ENCODE measurements around the gene GDPD5.

Gene GDPD5

DNA sequence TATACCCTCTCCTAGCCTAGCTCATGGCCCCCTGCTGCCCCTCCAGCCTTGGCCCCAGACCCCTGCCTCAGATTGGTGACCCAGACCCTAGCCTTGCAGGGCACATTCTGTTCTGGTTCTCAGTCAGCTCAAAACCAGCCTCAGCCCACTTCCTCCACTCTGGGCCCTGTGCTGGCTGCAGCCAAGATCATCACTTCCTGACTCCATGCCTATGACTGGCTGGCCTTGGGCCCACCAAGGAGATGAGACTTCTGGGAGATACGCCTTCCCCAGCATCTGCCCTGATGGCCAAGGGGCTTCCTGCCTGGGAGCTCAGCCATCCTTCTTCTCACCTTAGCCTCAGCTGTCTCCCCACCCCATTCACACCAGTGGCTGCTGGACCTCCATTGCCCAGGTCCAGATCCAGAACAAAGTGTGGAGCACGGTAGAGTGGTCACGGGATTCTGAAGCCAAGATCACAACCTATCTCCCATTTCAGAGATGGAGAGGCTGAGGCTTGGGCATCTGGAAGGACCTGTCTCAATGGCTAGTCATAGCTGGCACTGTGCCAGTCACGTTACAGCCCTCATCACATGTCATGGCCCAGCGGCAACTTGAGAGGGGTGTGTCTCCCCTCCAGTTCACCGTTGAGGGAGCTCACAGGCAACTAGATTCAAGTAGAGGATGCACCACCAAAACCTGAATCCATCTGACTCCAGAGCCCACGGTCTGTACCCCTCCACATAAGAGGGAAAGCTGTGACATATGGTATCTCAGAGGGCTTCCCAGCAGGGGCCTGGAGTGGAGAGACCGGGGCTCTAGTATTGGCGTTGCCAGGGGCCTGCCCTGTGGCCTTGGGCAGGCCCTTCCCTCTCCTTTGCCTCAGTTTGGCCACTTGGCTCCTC is 49.7 kb downstream of the GDPD5 start:
- Histone ChIP-seq H3K4me3 (ENCODE audit: low read depth in 1 of 2, low read length in 2 of 2) (peak overlapping the region in 1 of 2 experiments; percentile 52; a peak in 2 of 4 replicates), H3K4me2 (ENCODE audit: insufficient read depth, low read length) (peak overlapping the region; percentile 68), H3K36me3 (ENCODE audit: insufficient read depth, low read length) (no peaks in the 10 kb centered on the region), H3K27ac (ENCODE audit: low read length) (peak overlapping the region; percentile 88), H2AFZ (ENCODE audit: low read depth, low read length) (peak overlapping the region; percentile 92), H3K27me3 (ENCODE audit: insufficient read depth, low read length, poor library complexity) (no peaks in the 10 kb centered on the region), H3K4me1 (ENCODE audit: insufficient read depth, low read length) (peaks cover 21% of the 10 kb centered on the region), H3K9me3 (ENCODE audit: insufficient read depth, low read length, severe bottlenecking) (no peaks in the 10 kb centered on the region), H3K79me2 (ENCODE audit: insufficient read depth, low read length) (no peaks in the 10 kb centered on the region), H4K20me1 (ENCODE audit: insufficient read depth, low read length) (no peaks in the 10 kb centered on the region), H3K9ac (ENCODE audit: low read depth, low read length) (peak overlapping the region; percentile 54)
- DNase-seq (no peak), ATAC-seq (ENCODE audit: insufficient read depth, low read depth) (peak; percentile 74)
- TF ChIP-seq, protein P1, sequence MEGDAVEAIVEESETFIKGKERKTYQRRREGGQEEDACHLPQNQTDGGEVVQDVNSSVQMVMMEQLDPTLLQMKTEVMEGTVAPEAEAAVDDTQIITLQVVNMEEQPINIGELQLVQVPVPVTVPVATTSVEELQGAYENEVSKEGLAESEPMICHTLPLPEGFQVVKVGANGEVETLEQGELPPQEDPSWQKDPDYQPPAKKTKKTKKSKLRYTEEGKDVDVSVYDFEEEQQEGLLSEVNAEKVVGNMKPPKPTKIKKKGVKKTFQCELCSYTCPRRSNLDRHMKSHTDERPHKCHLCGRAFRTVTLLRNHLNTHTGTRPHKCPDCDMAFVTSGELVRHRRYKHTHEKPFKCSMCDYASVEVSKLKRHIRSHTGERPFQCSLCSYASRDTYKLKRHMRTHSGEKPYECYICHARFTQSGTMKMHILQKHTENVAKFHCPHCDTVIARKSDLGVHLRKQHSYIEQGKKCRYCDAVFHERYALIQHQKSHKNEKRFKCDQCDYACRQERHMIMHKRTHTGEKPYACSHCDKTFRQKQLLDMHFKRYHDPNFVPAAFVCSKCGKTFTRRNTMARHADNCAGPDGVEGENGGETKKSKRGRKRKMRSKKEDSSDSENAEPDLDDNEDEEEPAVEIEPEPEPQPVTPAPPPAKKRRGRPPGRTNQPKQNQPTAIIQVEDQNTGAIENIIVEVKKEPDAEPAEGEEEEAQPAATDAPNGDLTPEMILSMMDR (IDR thresholded peaks at IDR 0.05; ENCODE audit: borderline replicate concordance, extremely low read depth, low read length, poor library complexity, severe bottlenecking), result no peak
- TF ChIP-seq EZH2 (IDR thresholded peaks at IDR 0.05; ENCODE audit: borderline replicate concordance, low read depth, low read length, severe bottlenecking), result no peak

DNA sequence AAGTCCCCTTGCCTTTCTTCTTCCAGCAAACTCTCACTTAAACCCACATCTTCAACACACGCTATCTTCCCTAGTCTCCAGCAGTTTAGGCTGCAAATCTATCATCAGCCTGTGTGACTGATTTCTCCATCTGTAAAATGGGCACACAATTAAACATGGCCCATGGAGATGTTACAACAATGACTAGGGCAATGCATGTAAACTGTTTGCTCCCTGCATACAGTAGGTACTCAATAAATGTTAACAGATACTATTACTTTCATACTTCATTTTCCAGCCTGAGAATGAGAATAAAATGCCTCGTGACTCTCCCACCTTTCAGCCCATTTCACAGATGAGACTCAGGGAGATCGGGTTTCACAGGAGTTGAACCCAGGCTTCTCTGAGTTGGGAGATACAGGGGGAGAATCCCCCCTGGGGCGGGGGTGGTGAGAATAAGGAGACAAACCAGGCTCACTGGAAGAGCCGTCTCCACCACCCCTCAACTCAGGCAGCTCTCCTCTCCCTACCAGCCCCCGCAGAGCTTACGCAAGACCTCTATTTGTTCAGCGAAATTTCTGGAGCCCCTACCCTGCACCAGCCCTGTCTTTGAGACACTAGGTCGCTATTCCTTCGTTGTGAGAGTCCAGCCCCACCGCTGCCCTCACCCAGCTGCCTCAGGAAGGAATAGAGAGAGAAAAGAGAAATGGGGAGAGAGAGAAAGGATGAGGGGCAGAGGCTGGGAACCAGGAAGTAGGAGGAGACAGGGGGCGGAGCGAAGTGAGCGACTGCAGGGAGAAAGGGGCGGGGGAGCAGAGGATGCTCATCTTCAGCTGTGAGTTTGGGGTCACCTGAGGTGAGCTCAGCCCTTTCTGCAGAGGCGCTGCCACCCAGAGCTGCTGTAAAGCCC is 50.6 kb downstream of the GDPD5 start:
- H3K4me3 ChIP-seq (ENCODE audit: low read depth in 1 of 2, low read length in 2 of 2), result peak overlapping the region; percentile 6 to 52; a peak in 3 of 4 replicates
- peak overlapping the region; percentile 68 for H3K4me2 ChIP-seq (ENCODE audit: insufficient read depth, low read length)
- DNase-seq, result peak; percentile 92
- peak overlapping the region; percentile 92 for H2AFZ ChIP-seq (ENCODE audit: low read depth, low read length)
- TF ChIP-seq EZH2 (IDR thresholded peaks at IDR 0.05; ENCODE audit: borderline replicate concordance, low read depth, low read length, severe bottlenecking), result no peak
- TF ChIP-seq, protein P1 (IDR thresholded peaks at IDR 0.05; ENCODE audit: borderline replicate concordance, extremely low read depth, low read length, poor library complexity, severe bottlenecking), result no peak
- H3K79me2 ChIP-seq (ENCODE audit: insufficient read depth, low read length), result no peaks in the 10 kb centered on the region
- H3K9me3 ChIP-seq (ENCODE audit: insufficient read depth, low read length, severe bottlenecking), result no peaks in the 10 kb centered on the region
- H3K9ac ChIP-seq (ENCODE audit: low read depth, low read length), result peak overlapping the region; percentile 54
- H3K4me1 ChIP-seq (ENCODE audit: insufficient read depth, low read length), result peaks cover 21% of the 10 kb centered on the region
- ATAC-seq (ENCODE audit: insufficient read depth, low read depth), result peak; percentile 95
- peak overlapping the region; percentile 88 for H3K27ac ChIP-seq (ENCODE audit: low read length)
- no peaks in the 10 kb centered on the region for H3K27me3 ChIP-seq (ENCODE audit: insufficient read depth, low read length, poor library complexity)
- H3K36me3 ChIP-seq (ENCODE audit: insufficient read depth, low read length), result no peaks in the 10 kb centered on the region
- H4K20me1 ChIP-seq (ENCODE audit: insufficient read depth, low read length), result no peaks in the 10 kb centered on the region

DNA sequence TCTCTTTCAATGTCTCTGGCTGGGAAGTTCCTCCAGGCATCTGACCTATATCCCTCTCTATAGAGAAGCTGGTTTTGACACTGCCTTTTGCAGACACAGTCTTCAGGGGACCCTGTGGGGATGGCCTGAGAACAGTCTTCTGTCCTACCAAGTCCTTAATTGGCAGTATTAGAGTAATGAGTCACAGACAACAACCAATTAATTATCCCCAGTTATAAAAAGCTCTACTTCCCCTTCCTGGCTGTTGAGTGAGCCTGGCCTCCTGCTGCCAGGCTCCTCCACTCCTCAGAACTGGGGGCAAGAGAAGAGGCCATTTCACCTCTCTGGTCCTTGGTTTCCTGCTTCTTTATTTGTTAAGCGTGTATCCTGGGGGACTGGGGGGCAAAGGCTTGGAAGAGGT is 51.5 kb downstream of the GDPD5 start:
- TF ChIP-seq, protein P1 (IDR thresholded peaks at IDR 0.05; ENCODE audit: borderline replicate concordance, extremely low read depth, low read length, poor library complexity, severe bottlenecking), result no peak
- no peak for TF ChIP-seq EZH2 (IDR thresholded peaks at IDR 0.05; ENCODE audit: borderline replicate concordance, low read depth, low read length, severe bottlenecking)
- DNase-seq (no peak), ATAC-seq (ENCODE audit: insufficient read depth, low read depth) (no peak)
- Histone ChIP-seq H3K4me1 (ENCODE audit: insufficient read depth, low read length) (peaks cover 21% of the 10 kb centered on the region), H2AFZ (ENCODE audit: low read depth, low read length) (no peak overlapping the region), H4K20me1 (ENCODE audit: insufficient read depth, low read length) (no peaks in the 10 kb centered on the region), H3K4me3 (ENCODE audit: low read depth in 1 of 2, low read length in 2 of 2) (no peak overlapping the region), H3K9ac (ENCODE audit: low read depth, low read length) (no peak overlapping the region), H3K27me3 (ENCODE audit: insufficient read depth, low read length, poor library complexity) (no peaks in the 10 kb centered on the region), H3K27ac (ENCODE audit: low read length) (no peak overlapping the region), H3K4me2 (ENCODE audit: insufficient read depth, low read length) (no peak overlapping the region), H3K36me3 (ENCODE audit: insufficient read depth, low read length) (no peaks in the 10 kb centered on the region), H3K9me3 (ENCODE audit: insufficient read depth, low read length, severe bottlenecking) (no peaks in the 10 kb centered on the region), H3K79me2 (ENCODE audit: insufficient read depth, low read length) (no peaks in the 10 kb centered on the region)
